ENCODE measurements around the gene NEK11. TPM values are rescaled to one million over a fixed set of nuclear protein-coding genes. Genes with fewer than 3 reads are reported as not detected.

Gene NEK11
- total RNA-seq, 1 donor from 2014 or later = 10.2 TPM

- no peak for TF ChIP-seq CTCF (IDR thresholded peaks at IDR 0.05)
- intact Hi-C loops (cut with DNase I) = no loop called here
- Histone ChIP-seq H3K9me3 (peaks cover 10% of the 10 kb centered on the region), H3K4me3 (no peak overlapping the region), H3K36me3 (no peaks in the 10 kb centered on the region), H3K27me3 (ENCODE audit: low read depth) (no peaks in the 10 kb centered on the region), H3K27ac (no peak overlapping the region), H3K4me1 (no peaks in the 10 kb centered on the region)
- ATAC-seq = no peak
- DNase-seq = no peak
Measured at GRCh38 chr3:131200636-131201199, 174.0 kb downstream of the NEK11 start.

- Histone ChIP-seq H3K4me1 (no peaks in the 10 kb centered on the region), H3K36me3 (no peaks in the 10 kb centered on the region), H3K27me3 (ENCODE audit: low read depth) (no peaks in the 10 kb centered on the region), H3K27ac (no peak overlapping the region), H3K9me3 (no peaks in the 10 kb centered on the region), H3K4me3 (no peak overlapping the region)
- ATAC-seq (no peak), DNase-seq (no peak)
- no peak for TF ChIP-seq CTCF (IDR thresholded peaks at IDR 0.05)
- intact Hi-C loops (cut with DNase I) = no loop called here
Measured at GRCh38 chr3:131216330-131216729, 189.7 kb downstream of the NEK11 start.

- intact Hi-C loops (cut with DNase I) = no loop called here
- TF ChIP-seq CTCF (IDR thresholded peaks at IDR 0.05) = no peak
- Histone ChIP-seq H3K9me3 (no peaks in the 10 kb centered on the region), H3K4me3 (no peak overlapping the region), H3K4me1 (no peaks in the 10 kb centered on the region), H3K36me3 (no peaks in the 10 kb centered on the region), H3K27me3 (ENCODE audit: low read depth) (no peaks in the 10 kb centered on the region), H3K27ac (no peak overlapping the region)
- ATAC-seq (peak in 1 of 2 donors; percentile 18), DNase-seq (no peak)
Measured at GRCh38 chr3:131216801-131217200, 190.1 kb downstream of the NEK11 start.

- Histone ChIP-seq H3K36me3 (no peaks in the 10 kb centered on the region), H3K4me3 (no peak overlapping the region), H3K27ac (no peak overlapping the region), H3K4me1 (no peaks in the 10 kb centered on the region), H3K27me3 (ENCODE audit: low read depth) (no peaks in the 10 kb centered on the region), H3K9me3 (no peaks in the 10 kb centered on the region)
- ATAC-seq (no peak), DNase-seq (no peak)
- TF ChIP-seq CTCF (IDR thresholded peaks at IDR 0.05) = no peak
- intact Hi-C loops (cut with DNase I) = no loop called here
Measured at GRCh38 chr3:131217296-131217741, 190.6 kb downstream of the NEK11 start.

GRCh38 chr3:131218196-131218595 lies 191.5 kb downstream of the NEK11 start:
- no peak for TF ChIP-seq CTCF (IDR thresholded peaks at IDR 0.05)
- no peaks in the 10 kb centered on the region for H3K4me1 ChIP-seq
- intact Hi-C loops (cut with DNase I) = no loop called here
- ATAC-seq (no peak), DNase-seq (no peak)
- no peaks in the 10 kb centered on the region for H3K36me3 ChIP-seq
- no peak overlapping the region for H3K27ac ChIP-seq
- no peaks in the 10 kb centered on the region for H3K9me3 ChIP-seq
- H3K4me3 ChIP-seq = no peak overlapping the region
- no peaks in the 10 kb centered on the region for H3K27me3 ChIP-seq (ENCODE audit: low read depth)
